ENCODE results near the gene EFNB3. TPM values are rescaled to one million over a fixed set of nuclear protein-coding genes. Genes with fewer than 3 reads are reported as not detected.

Gene EFNB3
- total and polyA plus RNA-seq, 2 of the 4 experiments (the other 2 are of a cell fraction) = 0.54 to 2.0 TPM

DNA sequence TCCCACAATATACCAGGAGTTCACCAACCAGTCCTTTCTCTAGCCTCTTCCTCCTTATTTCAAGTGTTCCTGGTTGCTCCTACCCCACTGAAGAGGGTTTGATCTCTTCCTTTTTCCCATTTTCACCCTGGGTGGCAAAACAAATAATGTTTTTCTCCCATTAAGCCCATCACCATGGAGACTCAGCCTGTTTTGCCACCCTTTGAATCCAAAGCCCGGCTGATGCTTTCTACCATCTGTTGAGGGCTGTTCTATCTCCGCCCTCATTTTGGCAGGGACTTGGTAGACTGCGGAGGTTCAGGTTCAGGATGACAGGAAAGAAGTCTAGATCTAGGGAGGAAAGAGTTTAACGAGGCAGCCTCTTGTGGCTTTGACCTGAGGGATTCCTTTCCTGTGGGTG lies 15.1 kb downstream of the EFNB3 start:
- H3K4me1 ChIP-seq (ENCODE audit: control insufficient read depth, insufficient read depth, low read length) = peaks cover 5% of the 10 kb centered on the region; the same call in 1 of the 2 replicates
- no peak overlapping the region for H3K4ac ChIP-seq (ENCODE audit: low read depth, low read length)
- TF ChIP-seq MAZ (IDR thresholded peaks at IDR 0.05; ENCODE audit: borderline replicate concordance, low read depth, low read length) (no peak), RCOR1 (IDR thresholded peaks at IDR 0.05; ENCODE audit: insufficient replicate concordance, low read length) (no peak)
- TF ChIP-seq, protein P1, sequence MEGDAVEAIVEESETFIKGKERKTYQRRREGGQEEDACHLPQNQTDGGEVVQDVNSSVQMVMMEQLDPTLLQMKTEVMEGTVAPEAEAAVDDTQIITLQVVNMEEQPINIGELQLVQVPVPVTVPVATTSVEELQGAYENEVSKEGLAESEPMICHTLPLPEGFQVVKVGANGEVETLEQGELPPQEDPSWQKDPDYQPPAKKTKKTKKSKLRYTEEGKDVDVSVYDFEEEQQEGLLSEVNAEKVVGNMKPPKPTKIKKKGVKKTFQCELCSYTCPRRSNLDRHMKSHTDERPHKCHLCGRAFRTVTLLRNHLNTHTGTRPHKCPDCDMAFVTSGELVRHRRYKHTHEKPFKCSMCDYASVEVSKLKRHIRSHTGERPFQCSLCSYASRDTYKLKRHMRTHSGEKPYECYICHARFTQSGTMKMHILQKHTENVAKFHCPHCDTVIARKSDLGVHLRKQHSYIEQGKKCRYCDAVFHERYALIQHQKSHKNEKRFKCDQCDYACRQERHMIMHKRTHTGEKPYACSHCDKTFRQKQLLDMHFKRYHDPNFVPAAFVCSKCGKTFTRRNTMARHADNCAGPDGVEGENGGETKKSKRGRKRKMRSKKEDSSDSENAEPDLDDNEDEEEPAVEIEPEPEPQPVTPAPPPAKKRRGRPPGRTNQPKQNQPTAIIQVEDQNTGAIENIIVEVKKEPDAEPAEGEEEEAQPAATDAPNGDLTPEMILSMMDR (conservative IDR thresholded peaks at IDR 0.05; ENCODE audit: low read depth, low read length) = no peak
- in situ Hi-C loops (cut with MboI; ENCODE audit: low sequenced_read_pairs) (no loop called here), dilution Hi-C loops (cut with HindIII; ENCODE audit: low sequenced_read_pairs, unreplicated experiment) (no loop called here), intact Hi-C loops (cut with micrococcal nuclease) (no loop called here)
- DNase-seq (no peak), ATAC-seq (ENCODE audit: low read depth) (no peak)
- H4K5ac ChIP-seq (ENCODE audit: low read depth, low read length) = no peak overlapping the region
- no peak overlapping the region for H3K9ac ChIP-seq (ENCODE audit: low read depth, low read length)
- no TSS peak for BruUV-seq (replicated peaks)
- no peak overlapping the region for H4K8ac ChIP-seq (ENCODE audit: low read depth in 2 of 2, low read length in 2 of 2)
- H3K9me1 ChIP-seq (ENCODE audit: insufficient read depth, low read length) = 0 out of 2 replicates have a peak, but pooled peaks cover 4% of the 10 kb centered on the region
- H4K20me1 ChIP-seq (ENCODE audit: insufficient read depth, low read length) = no peaks in the 10 kb centered on the region; the same call in 1 of the 2 replicates
- H3K56ac ChIP-seq (ENCODE audit: extremely low read depth, insufficient read depth, low read length) = no peak overlapping the region
- no peak overlapping the region for H2BK5ac ChIP-seq (ENCODE audit: low read depth, low read length, poor library complexity, severe bottlenecking)
- H3K9me3 ChIP-seq (ENCODE audit: control insufficient read depth, insufficient read depth, low read length) = no peaks in the 10 kb centered on the region
- POLR2A ChIA-PET (ENCODE audit: unreplicated experiment) = no interaction called here
- H2AK5ac ChIP-seq (ENCODE audit: low read depth, low read length) = no peak overlapping the region
- peaks cover 58% of the 10 kb centered on the region for H3K27me3 ChIP-seq (ENCODE audit: control insufficient read depth, insufficient read depth, low read length)
- H2BK15ac ChIP-seq (ENCODE audit: low read depth, low read length) = no peak overlapping the region
- no peak overlapping the region for H3K14ac ChIP-seq (replicated peaks; ENCODE audit: low read depth, low read length)
- no peak overlapping the region for H2AK9ac ChIP-seq (replicated peaks; ENCODE audit: low read depth, low read length, poor library complexity)
- H3K79me1 ChIP-seq (ENCODE audit: low read depth in 1 of 2, low read length in 2 of 2) = no peaks in the 10 kb centered on the region
- no peak overlapping the region for H3K27ac ChIP-seq (ENCODE audit: insufficient read depth, low read length)
- no peak overlapping the region for H3K18ac ChIP-seq (ENCODE audit: low read depth, low read length)
- no peak overlapping the region for H2BK20ac ChIP-seq (ENCODE audit: low read depth, low read length)
- no peak overlapping the region for H4K91ac ChIP-seq (ENCODE audit: insufficient read depth, low read depth, low read length)
- CTCF ChIA-PET = no interaction called here
- no peak overlapping the region for H3K4me3 ChIP-seq (ENCODE audit: insufficient read depth, low read depth, low read length)
- no peak overlapping the region for H3K4me2 ChIP-seq (ENCODE audit: low read depth, low read length)
- H3K36me3 ChIP-seq (ENCODE audit: control insufficient read depth, insufficient read depth, low read length) = no peaks in the 10 kb centered on the region
- H3K23ac ChIP-seq (ENCODE audit: low read depth, low read length) = no peak overlapping the region
- no peak overlapping the region for H2BK120ac ChIP-seq (ENCODE audit: low read depth, low read length)
- H2AFZ ChIP-seq (replicated peaks; ENCODE audit: low read length, poor library complexity) = no peak overlapping the region
- WGBS, 2 experiments (ENCODE audit: extremely low coverage in 2 of 2, insufficient read length in 1 of 2) = 30% methylated on average over 3 of the region's 4 CpGs; no CpG with 5 or more reads in 1 of the 2 experiments
